Keratinocyte (primary cell): ENCODE data around the gene ZSCAN5B. TPM values are rescaled to one million over a fixed set of nuclear protein-coding genes. Genes with fewer than 3 reads are reported as not detected.

Source experiments
- DNase-seq: peaks from one replicate; pipeline ENCODE4 v3.0.0-alpha.2; 2011; ENCODE audit warnings: low read depth, missing footprints, low spot score
- FAIRE-seq: peaks from 2 replicates; lab custom pipeline; 2011; peaks lifted over from hg19 to GRCh38; lab: Jason Lieb, UNC
- H2AFZ ChIP-seq: 2 replicates; pipeline ENCODE4 v1.6.0; 2012; ENCODE audit warnings: low read length, control low read depth, inconsistent platforms; ENCODE audit not compliant: control insufficient read depth
- H3K27ac ChIP-seq: 2 replicates; pipeline ENCODE4 v1.5.1; 2011; ENCODE audit warnings: low read length; ENCODE audit not compliant: control insufficient read depth, insufficient read depth
- H3K27me3 ChIP-seq: 3 replicates; pipeline ENCODE4 v1.6.0; 2011; ENCODE audit warnings: low read length; ENCODE audit not compliant: control insufficient read depth, insufficient read depth; ENCODE audit errors: extremely low read depth
- H3K36me3 ChIP-seq, 2 experiments: 2 replicates in 1 of 2; 3 replicates in 1 of 2; pipeline ENCODE4 v1.5.1; 2011; ENCODE audit warnings: low read length in 2 of 2, mild to moderate bottlenecking in 1 of 2; ENCODE audit not compliant: control insufficient read depth in 2 of 2, insufficient read depth in 2 of 2; ENCODE audit errors: extremely low read depth in 1 of 2
- H3K4me1 ChIP-seq: 3 replicates; pipeline ENCODE4 v1.5.1; 2011; ENCODE audit warnings: low read length; ENCODE audit not compliant: control insufficient read depth, insufficient read depth; ENCODE audit errors: extremely low read depth
- H3K4me2 ChIP-seq: 3 replicates; pipeline ENCODE4 v1.6.0; 2011; ENCODE audit warnings: low read depth, low read length; ENCODE audit not compliant: control insufficient read depth, insufficient read depth; ENCODE audit errors: extremely low read depth
- H3K4me3 ChIP-seq, 3 experiments: fragments of 200-600 bp in 1 of 3; sonication (generic) in 1 of 3; 2 replicates in 2 of 3; 3 replicates in 1 of 3; pipeline ENCODE4 v1.5.1; 2011 to 2016; ENCODE audit warnings: low read length in 3 of 3, mild to moderate bottlenecking in 3 of 3, control low read depth in 2 of 3, inconsistent platforms in 1 of 3, low read depth in 1 of 3, mixed read lengths in 1 of 3, mixed run types in 1 of 3, moderate library complexity in 1 of 3; ENCODE audit not compliant: control insufficient read depth in 2 of 3, insufficient read depth in 2 of 3; ENCODE audit errors: extremely low read depth in 1 of 3
- H3K79me2 ChIP-seq: 2 replicates; pipeline ENCODE4 v1.6.0; 2012; ENCODE audit warnings: low read length; ENCODE audit not compliant: control insufficient read depth, insufficient read depth
- H3K9ac ChIP-seq: 3 replicates; pipeline ENCODE4 v1.6.0; 2011; ENCODE audit warnings: low read length; ENCODE audit not compliant: control insufficient read depth, insufficient read depth; ENCODE audit errors: extremely low read depth
- H3K9me1 ChIP-seq: 3 replicates; pipeline ENCODE4 v1.6.0; 2011; ENCODE audit warnings: low read length; ENCODE audit not compliant: control insufficient read depth, insufficient read depth; ENCODE audit errors: extremely low read depth
- H3K9me3 ChIP-seq: 2 replicates; pipeline ENCODE4 v1.5.1; 2012; ENCODE audit warnings: low read depth, low read length; ENCODE audit not compliant: control insufficient read depth
- H4K20me1 ChIP-seq: 3 replicates; pipeline ENCODE4 v1.6.0; 2011; ENCODE audit warnings: low read length; ENCODE audit not compliant: control insufficient read depth, insufficient read depth; ENCODE audit errors: extremely low read depth
- CTCF ChIP-seq, 3 experiments: IDR thresholded peaks in 1 of 3; conservative IDR thresholded peaks in 1 of 3; optimal IDR thresholded peaks in 1 of 3; 2 replicates in 2 of 3; 3 replicates in 1 of 3; pipeline versions ENCODE3 to v1.5.1; 2011; ENCODE audit warnings: low read length in 3 of 3, mild to moderate bottlenecking in 3 of 3, moderate library complexity in 2 of 3, control low read depth in 1 of 3, inconsistent platforms in 1 of 3; ENCODE audit not compliant: insufficient read depth in 2 of 3; ENCODE audit errors: extremely low read depth in 1 of 3
- EZH2 ChIP-seq: IDR thresholded peaks from one replicate; pipeline ENCODE4 v1.6.1; 2012; ENCODE audit warnings: inconsistent platforms, mild to moderate bottlenecking, low read length, moderate library complexity
- dilution Hi-C: fragments of 300-500 bp; cut with MboI; formaldehyde crosslinking; loops from one replicate; pipeline ENCODE4 v1.7.0; 2020; ENCODE audit warnings: low sequenced_read_pairs; ENCODE audit not compliant: extremely low pct_ligation_motif_present
- polyA plus RNA-seq, 5 experiments: library from polyadenylated mRNA; depleted of rRNA in 3 of 5; stranded (reverse) in 3 of 5; stranded (forward) in 1 of 5; unstranded in 1 of 5; fragments of >200 nt; gene quantifications; 1 replicate in 1 of 5; 2 replicates in 3 of 5; 3 replicates in 1 of 5; pipeline versions ENCODE4 v1.2.1 to v1.2.3, GENCODE V29; 2011 to 2012; ENCODE audit warnings: missing spikeins in 2 of 5, low read depth in 1 of 5, low replicate concordance in 1 of 5

ZSCAN5B gene
- polyA plus RNA-seq, 1 donor (not counting 4 experiments of a cell fraction or from before 2014, with no cell fraction given), result not detected

GRCh38 chr19:56141417-56141993 is 56.1 kb downstream of the ZSCAN5B start:
- dilution Hi-C loops, result no loop called here
- H3K36me3 ChIP-seq, result peaks cover 3 to 6% of the 10 kb centered on the region in 2 experiments
- H3K4me2 ChIP-seq, result peak overlapping the region; percentile 92
- H3K27ac ChIP-seq, result peak overlapping the region; percentile 20
- FAIRE-seq (no peak), DNase-seq (no peak)
- no peaks in the 10 kb centered on the region for H3K9me3 ChIP-seq
- H2AFZ ChIP-seq, result peak overlapping the region; percentile 33
- peaks cover 29% of the 10 kb centered on the region for H3K79me2 ChIP-seq
- TF ChIP-seq EZH2, result no peak
- H3K27me3 ChIP-seq, result no peaks in the 10 kb centered on the region
- H3K9ac ChIP-seq, result peak overlapping the region; percentile 64
- peak overlapping the region; percentile 59 to 79 (median 74) for H3K4me3 ChIP-seq
- no peaks in the 10 kb centered on the region for H3K9me1 ChIP-seq
- peaks cover 13% of the 10 kb centered on the region for H3K4me1 ChIP-seq
- no peaks in the 10 kb centered on the region for H4K20me1 ChIP-seq

GRCh38 chr19:56140583-56141416 is 56.8 kb downstream of the ZSCAN5B start, which contains the start of gene ZNF444:
ZNF444 (plus strand) TSS chr19:56141287; CDS start chr19:56146912, 5,625 bp downstream.
- dilution Hi-C loops, result no loop called here
- peak within 1 kb of the TSS; percentile 77 for H3K9ac ChIP-seq
- H2AFZ ChIP-seq, result peak within 1 kb of the TSS; percentile 88
- H3K4me2 ChIP-seq, result peak within 1 kb of the TSS; percentile 92
- H4K20me1 ChIP-seq, result no peaks in the 10 kb centered on the region
- peak; percentile 87 for FAIRE-seq
- H3K9me1 ChIP-seq, result no peaks in the 10 kb centered on the region
- H3K9me3 ChIP-seq, result no peaks in the 10 kb centered on the region
- H3K27ac ChIP-seq, result peak within 1 kb of the TSS; percentile 80
- TF ChIP-seq EZH2, result no peak
- no peak for TF ChIP-seq CTCF (optimal IDR thresholded peaks at IDR 0.05 in 1 of 3, IDR thresholded peaks at IDR 0.05 in 1 of 3, conservative IDR thresholded peaks at IDR 0.05 in 1 of 3; ENCODE audit: extremely low read depth in 1 of 3, insufficient read depth in 2 of 3, low read length in 3 of 3)
- H3K79me2 ChIP-seq, result peaks cover 29% of the 10 kb centered on the region
- peaks cover 3 to 6% of the 10 kb centered on the region in 2 experiments for H3K36me3 ChIP-seq
- no peaks in the 10 kb centered on the region for H3K27me3 ChIP-seq
- peak within 1 kb of the TSS; percentile 59 to 86 (median 79) for H3K4me3 ChIP-seq
- peaks cover 13% of the 10 kb centered on the region for H3K4me1 ChIP-seq
- DNase-seq, result peak; percentile 93
